B cell (primary cell): ENCODE results near the gene VAV2. TPM values are rescaled to one million over a fixed set of nuclear protein-coding genes. Genes with fewer than 3 reads are reported as not detected.

Source experiments
- ATAC-seq: fragments of 200-7000 bp; cut with Tn5 transposase; one replicate; pipeline ENCODE4 v1.10.0; 2021; ENCODE audit warnings: low read depth, mild to moderate bottlenecking, moderate number of reproducible peaks, moderate library complexity
- CTCF ChIA-PET: fragments of 350-600 bp; sonication (Branson Sonifier 250); formaldehyde crosslinking; loops from one replicate; lab custom pipeline; 2021; ENCODE audit warnings: antibody characterized with exemption, inconsistent platforms; lab: Charles Lee
- POLR2A ChIA-PET: fragments of 350-600 bp; sonication (Branson Sonifier 250); formaldehyde crosslinking; loops from one replicate; lab custom pipeline; 2021; ENCODE audit warnings: antibody characterized with exemption; lab: Charles Lee
- DNase-seq: peaks from one replicate; pipeline ENCODE4 v3.0.0; 2013
- H2AFZ ChIP-seq: 2 replicates; pipeline ENCODE4 v1.6.1; 2012; ENCODE audit warnings: mild to moderate bottlenecking, low read depth, low read length; ENCODE audit not compliant: insufficient read depth, poor library complexity, severe bottlenecking
- H3K27ac ChIP-seq, 2 donors: 1 replicate in 1 of 2; 2 replicates in 1 of 2; pipeline ENCODE4 v1.5.1; 2012 to 2013; ENCODE audit warnings: low read length in 2 of 2, mild to moderate bottlenecking in 2 of 2, moderate library complexity in 1 of 2
- H3K27me3 ChIP-seq, 4 experiments: fragments of 200-600 bp in 1 of 4; sonication (generic) in 1 of 4; replicated peaks in 1 of 4; 1 replicate in 2 of 4; 2 replicates in 2 of 4; pipeline versions ENCODE4 v1.6.1 to v1.7.0; 2013 to 2016; ENCODE audit warnings: low read length in 3 of 4, mild to moderate bottlenecking in 2 of 4, mixed read lengths in 1 of 4, moderate library complexity in 1 of 4; ENCODE audit not compliant: insufficient read depth in 4 of 4, control insufficient read depth in 3 of 4; ENCODE audit errors: control extremely low read depth in 1 of 4
- H3K36me3 ChIP-seq, 2 experiments: replicated peaks in 1 of 2; 1 replicate in 1 of 2; 2 replicates in 1 of 2; pipeline versions ENCODE4 v1.6.1 to v1.7.1; 2013; ENCODE audit warnings: low read length in 1 of 2; ENCODE audit not compliant: insufficient read depth in 2 of 2, control insufficient read depth in 1 of 2; ENCODE audit errors: control extremely low read depth in 1 of 2, extremely low read depth in 1 of 2
- H3K4me1 ChIP-seq, 2 donors: fragments of 200-600 bp in 1 of 2; sonication (generic) in 1 of 2; 1 replicate in 1 of 2; 2 replicates in 1 of 2; pipeline versions ENCODE4 v1.5.1 to v1.6.1; 2013 to 2017; ENCODE audit warnings: low read length in 2 of 2; ENCODE audit not compliant: control insufficient read depth in 2 of 2, insufficient read depth in 2 of 2
- H3K4me2 ChIP-seq: replicated peaks from 2 replicates; pipeline ENCODE3; 2012; ENCODE audit warnings: mild to moderate bottlenecking, low read depth, low read length; ENCODE audit not compliant: poor library complexity, severe bottlenecking
- H3K4me3 ChIP-seq, 5 experiments: fragments of 200-600 bp in 1 of 5; sonication (generic) in 1 of 5; 1 replicate in 3 of 5; 2 replicates in 2 of 5; pipeline versions ENCODE4 v1.5.1 to v1.7.0; 2011 to 2016; ENCODE audit warnings: low read length in 4 of 5, mild to moderate bottlenecking in 4 of 5, low read depth in 2 of 5, control low read depth in 1 of 5, moderate library complexity in 1 of 5; ENCODE audit not compliant: insufficient read depth in 1 of 5; ENCODE audit errors: control extremely low read depth in 1 of 5, extremely low read depth in 1 of 5
- H3K79me2 ChIP-seq: fragments of 200-600 bp; sonication (generic); one replicate; pipeline ENCODE4 v1.6.0; 2016; ENCODE audit warnings: low read length; ENCODE audit not compliant: control insufficient read depth, insufficient read depth
- H3K9ac ChIP-seq: fragments of 200-600 bp; sonication (generic); 2 replicates; pipeline ENCODE4 v1.6.1; 2017; ENCODE audit warnings: mild to moderate bottlenecking, low read length, moderate library complexity
- H3K9me3 ChIP-seq, 3 donors: one replicate each; pipeline versions ENCODE4 v1.6.1 to v1.7.1; 2013; ENCODE audit warnings: low read length in 2 of 3; ENCODE audit not compliant: control insufficient read depth in 2 of 3, insufficient read depth in 1 of 3; ENCODE audit errors: control extremely low read depth in 1 of 3
- H4K20me1 ChIP-seq: 2 replicates; pipeline ENCODE4 v1.6.0; 2012; ENCODE audit warnings: mild to moderate bottlenecking, low read length; ENCODE audit not compliant: insufficient read depth, control insufficient read depth, poor library complexity, severe bottlenecking
- H3K27ac Mint-ChIP-seq: one replicate; pipeline ENCODE4 v1.8.0; 2021; ENCODE audit warnings: mixed read lengths
- H3K27me3 Mint-ChIP-seq: one replicate; pipeline ENCODE4 v1.8.0; 2021; ENCODE audit warnings: mixed read lengths
- H3K4me1 Mint-ChIP-seq: one replicate; pipeline ENCODE4 v1.8.0; 2021; ENCODE audit warnings: mixed read lengths
- H3K4me3 Mint-ChIP-seq: one replicate; pipeline ENCODE4 v1.8.0; 2021; ENCODE audit warnings: mixed read lengths
- H3K9me3 Mint-ChIP-seq: one replicate; pipeline ENCODE4 v1.8.0; 2022; ENCODE audit warnings: mixed read lengths; ENCODE audit not compliant: insufficient read depth
- CTCF ChIP-seq: fragments of 200-600 bp; IDR thresholded peaks from one replicate; pipeline ENCODE4 v1.8.0; 2022; ENCODE audit warnings: antibody characterized with exemption, mild to moderate bottlenecking
- EZH2 ChIP-seq: IDR thresholded peaks from 2 replicates; pipeline ENCODE4 v1.6.1; 2012; ENCODE audit warnings: borderline replicate concordance, low read depth, mild to moderate bottlenecking, moderate library complexity, low read length; ENCODE audit not compliant: insufficient read depth, poor library complexity, severe bottlenecking
- WGBS: methylation state at CpG from one replicate; pipeline ENCODE4 v1.1.5; 2013; ENCODE audit warnings: missing lambda C conversion rate; ENCODE audit not compliant: insufficient coverage; 5-methylcytosine and 5-hydroxymethylcytosine counted together
- intact Hi-C: fragments of 100-400 bp; cut with micrococcal nuclease; formaldehyde crosslinking; loops from one replicate; pipeline ENCODE4 v1.10.0; 2022
- polyA plus RNA-seq: library from polyadenylated mRNA; depleted of rRNA; stranded (reverse); fragments of >200 nt; gene quantifications from 2 replicates; pipeline ENCODE4 v1.2.3, GENCODE V29; 2012
- total RNA-seq, 2 donors: library from RNA; stranded (reverse); fragments of 120-200 nt in 1 of 2; gene quantifications; 1 replicate in 1 of 2; 2 replicates in 1 of 2; pipeline versions ENCODE4 v1.2.3 to v1.2.4, GENCODE V29; 2013 to 2022

VAV2 gene
- total and polyA plus RNA-seq, 2 donors (not counting 1 experiment from before 2014, with no cell fraction given): 34.4 to 128 TPM

- peaks cover 100% of the 10 kb centered on the region for H3K79me2 ChIP-seq
- peak overlapping the region; percentile 32 for H3K27ac Mint-ChIP-seq
- no peak overlapping the region for H3K4me3 Mint-ChIP-seq
Measured at GRCh38 chr9:133844881-133845410, 147.2 kb downstream of the VAV2 start.

More at GRCh38 chr9:133844881-133845410, 147.2 kb downstream of the VAV2 start:
- 19% methylated on average over 23 of the region's 23 CpGs for WGBS
- no peak for TF ChIP-seq CTCF
- no peak for TF ChIP-seq EZH2
- Histone ChIP-seq H3K27ac (peak overlapping the region in 1 of 2 donors; percentile 48), H3K4me1 (peaks cover 22 to 24% of the 10 kb centered on the region in 2 donors), H4K20me1 (peaks cover 98% of the 10 kb centered on the region), H3K9me3 (no peaks in the 10 kb centered on the region), H3K36me3 (peaks cover 0 to 4% of the 10 kb centered on the region in 2 experiments), H3K27me3 (no peaks in the 10 kb centered on the region), H3K4me2 (peak overlapping the region; percentile 50), H3K4me3 (no peak overlapping the region), H2AFZ (no peak overlapping the region), H3K9ac (no peak overlapping the region)
- Mint-ChIP-seq H3K4me1 (peaks cover 46% of the 10 kb centered on the region), H3K9me3 (no peaks in the 10 kb centered on the region), H3K27me3 (no peaks in the 10 kb centered on the region)
- ATAC-seq: no peak
- no peak for DNase-seq
- CTCF ChIA-PET: interaction anchor here (1.1 to 2.1 kb wide), 3 partner anchors 63 to 149 kb away, joined by 4 to 7 read pairs (median 7); no protein-coding TSS in a partner anchor
- POLR2A ChIA-PET: no interaction called here
- intact Hi-C loops: no loop called here
